H9 (cell line): Measurements from ENCODE around the gene HMOX2. TPM values are rescaled to one million over a fixed set of nuclear protein-coding genes. Genes with fewer than 3 reads are reported as not detected.

Experiments
- DNase-seq: peaks from one replicate; pipeline ENCODE4 v3.0.0-alpha.2; 2017
- H2AFZ ChIP-seq: one replicate; pipeline ENCODE4 v1.6.1; 2013; ENCODE audit warnings: mild to moderate bottlenecking, low read length, control low read depth, moderate library complexity
- H2AK5ac ChIP-seq: 2 replicates; pipeline ENCODE4 v1.6.1; 2013; ENCODE audit warnings: low read length, control low read depth, mixed read lengths; ENCODE audit not compliant: insufficient read length
- H2BK120ac ChIP-seq: one replicate; pipeline ENCODE4 v1.6.1; 2013; ENCODE audit warnings: low read depth, mild to moderate bottlenecking, low read length, control low read depth, inconsistent platforms; ENCODE audit not compliant: poor library complexity, severe bottlenecking
- H2BK12ac ChIP-seq: 2 replicates; pipeline ENCODE4 v1.6.1; 2013; ENCODE audit warnings: low read length, control low read depth, mixed read lengths, low read depth; ENCODE audit not compliant: insufficient read length
- H2BK15ac ChIP-seq: 2 replicates; pipeline ENCODE4 v1.6.1; 2013; ENCODE audit warnings: low read depth, low read length, control low read depth
- H2BK20ac ChIP-seq: one replicate; pipeline ENCODE4 v1.6.1; 2013; ENCODE audit warnings: low read depth, mild to moderate bottlenecking, low read length, control low read depth, inconsistent platforms; ENCODE audit not compliant: poor library complexity, severe bottlenecking
- H2BK5ac ChIP-seq: 2 replicates; pipeline ENCODE4 v1.6.1; 2013; ENCODE audit warnings: low read length, control low read depth, mixed read lengths; ENCODE audit not compliant: insufficient read length
- H3K14ac ChIP-seq: 2 replicates; pipeline ENCODE4 v1.6.1; 2013; ENCODE audit warnings: low read length, control low read depth; ENCODE audit not compliant: insufficient read depth
- H3K18ac ChIP-seq: 2 replicates; pipeline ENCODE4 v1.6.1; 2013; ENCODE audit warnings: low read depth, mild to moderate bottlenecking, mixed read lengths, low read length, control low read depth; ENCODE audit not compliant: insufficient read length
- H3K23ac ChIP-seq: 2 replicates; pipeline ENCODE4 v1.6.1; 2013; ENCODE audit warnings: low read length, control low read depth, mixed read lengths, low read depth; ENCODE audit not compliant: insufficient read length
- H3K23me2 ChIP-seq: 2 replicates; pipeline ENCODE4 v1.6.1; 2013; ENCODE audit warnings: low read depth, mild to moderate bottlenecking, mixed read lengths, low read length, control low read depth; ENCODE audit not compliant: insufficient read length, poor library complexity, severe bottlenecking
- H3K27ac ChIP-seq: 2 replicates; pipeline ENCODE4 v1.5.1; 2013; ENCODE audit warnings: low read length, control low read depth, mixed read lengths, low read depth; ENCODE audit not compliant: insufficient read length
- H3K27me3 ChIP-seq: 2 replicates; pipeline ENCODE4 v1.6.1; 2013; ENCODE audit warnings: low read length, control low read depth, inconsistent platforms; ENCODE audit not compliant: insufficient read depth
- H3K4ac ChIP-seq: 2 replicates; pipeline ENCODE4 v1.6.1; 2013; ENCODE audit warnings: low read depth, mild to moderate bottlenecking, control low read depth, inconsistent platforms, low read length, moderate library complexity
- H3K4me1 ChIP-seq: 2 replicates; pipeline ENCODE4 v1.6.1; 2013; ENCODE audit warnings: low read length, control low read depth, inconsistent platforms; ENCODE audit not compliant: insufficient read depth
- H3K4me2 ChIP-seq: 2 replicates; pipeline ENCODE4 v1.6.1; 2013; ENCODE audit warnings: low read length, control low read depth, mixed read lengths; ENCODE audit not compliant: insufficient read length, insufficient read depth
- H3K56ac ChIP-seq: 2 replicates; pipeline ENCODE4 v1.6.1; 2013; ENCODE audit warnings: low read depth, mild to moderate bottlenecking, mixed read lengths, low read length, control low read depth; ENCODE audit not compliant: insufficient read length
- H3K79me1 ChIP-seq: 2 replicates; pipeline ENCODE4 v1.6.1; 2013; ENCODE audit warnings: low read depth, mild to moderate bottlenecking, moderate library complexity, low read length, control low read depth, inconsistent platforms; ENCODE audit not compliant: insufficient read depth, poor library complexity, severe bottlenecking
- H3K79me2 ChIP-seq: 2 replicates; pipeline ENCODE4 v1.6.1; 2013; ENCODE audit warnings: low read length, control low read depth, inconsistent platforms; ENCODE audit not compliant: insufficient read depth
- H3K9ac ChIP-seq: 2 replicates; pipeline ENCODE4 v1.6.1; 2013; ENCODE audit warnings: low read length, control low read depth, mixed read lengths; ENCODE audit not compliant: insufficient read length; ENCODE audit errors: extremely low read depth
- H3K9me3 ChIP-seq: one replicate; pipeline ENCODE4 v1.6.1; 2013; ENCODE audit warnings: low read depth, low read length, inconsistent platforms; ENCODE audit not compliant: control insufficient read depth
- H3T11ph ChIP-seq: one replicate; pipeline ENCODE4 v1.6.1; 2013; ENCODE audit warnings: mild to moderate bottlenecking, low read length, control low read depth, inconsistent platforms
- H4K20me1 ChIP-seq: one replicate; pipeline ENCODE4 v1.6.1; 2013; ENCODE audit not compliant: control insufficient read depth, insufficient read length, insufficient read depth
- H4K5ac ChIP-seq: 2 replicates; pipeline ENCODE4 v1.6.1; 2013; ENCODE audit warnings: low read depth, mild to moderate bottlenecking, mixed read lengths, low read length, control low read depth; ENCODE audit not compliant: insufficient read length
- H4K8ac ChIP-seq: replicated peaks from 2 replicates; pipeline ENCODE4 v1.6.1; 2013; ENCODE audit warnings: low read length, control low read depth, mixed read lengths, low read depth; ENCODE audit not compliant: insufficient read length
- H4K91ac ChIP-seq: 2 replicates; pipeline ENCODE4 v1.6.1; 2013; ENCODE audit warnings: low read depth, mild to moderate bottlenecking, moderate library complexity, mixed read lengths, low read length, control low read depth; ENCODE audit not compliant: insufficient read length
- H3K27ac Mint-ChIP-seq, 3 experiments: 2 replicates in 2 of 3; 3 replicates in 1 of 3; pipeline ENCODE4 v1.8.0; 2020 to 2021; ENCODE audit warnings: mixed read lengths in 3 of 3, mild to moderate bottlenecking in 1 of 3, moderate library complexity in 1 of 3
- H3K27me3 Mint-ChIP-seq: 2 replicates; pipeline ENCODE4 v1.8.0; 2021; ENCODE audit warnings: low read depth, mild to moderate bottlenecking, moderate library complexity, mixed read lengths
- H3K36me3 Mint-ChIP-seq, 3 experiments: 2 replicates in 2 of 3; 3 replicates in 1 of 3; pipeline ENCODE4 v1.8.0; 2020 to 2021; ENCODE audit warnings: low read depth in 3 of 3, mixed read lengths in 3 of 3; ENCODE audit not compliant: insufficient read depth in 1 of 3
- H3K4me1 Mint-ChIP-seq, 2 experiments: 2 replicates each; pipeline ENCODE4 v1.8.0; 2020; ENCODE audit warnings: mixed read lengths in 2 of 2
- H3K4me3 Mint-ChIP-seq, 2 experiments: 2 replicates in 1 of 2; 3 replicates in 1 of 2; pipeline ENCODE4 v1.8.0; 2020 to 2021; ENCODE audit warnings: mild to moderate bottlenecking in 2 of 2, mixed read lengths in 2 of 2, moderate library complexity in 1 of 2
- H3K9me3 Mint-ChIP-seq, 2 experiments: 2 replicates in 1 of 2; 3 replicates in 1 of 2; pipeline ENCODE4 v1.8.0; 2020; ENCODE audit warnings: mild to moderate bottlenecking in 2 of 2, mixed read lengths in 2 of 2, moderate library complexity in 1 of 2
- CTCF ChIP-seq: fragments of 200-600 bp; sonication (generic); conservative IDR thresholded peaks from 3 replicates; pipeline ENCODE4 v1.8.0; 2021; ENCODE audit warnings: antibody characterized with exemption, mild to moderate bottlenecking
- WGBS: extraction: QIAGEN DNeasy Blood & Tissue Kit; methylation state at CpG from one replicate; pipeline ENCODE4 v1.1.7; 2013; ENCODE audit warnings: missing lambda C conversion rate, low lambda C conversion rate, mixed read lengths; ENCODE audit not compliant: insufficient read length; ENCODE audit errors: extremely low coverage; 5-methylcytosine and 5-hydroxymethylcytosine counted together
- total RNA-seq: library from RNA; stranded (reverse); gene quantifications from 2 replicates; pipeline ENCODE4 v1.2.1, GENCODE V29; 2021

HMOX2 gene
- total RNA-seq, 1 experiment from 2014 or later, result 44.4 TPM

- H4K91ac ChIP-seq, result no peak overlapping the region
- no peak overlapping the region for H3T11ph ChIP-seq
- no peaks in the 10 kb centered on the region for H3K9me3 Mint-ChIP-seq
- H3K27ac ChIP-seq, result no peak overlapping the region
- no peak overlapping the region for H3K4me3 Mint-ChIP-seq
- no peak overlapping the region for H3K4me2 ChIP-seq
- H3K9me3 ChIP-seq, result no peaks in the 10 kb centered on the region
- no peaks in the 10 kb centered on the region for H3K79me2 ChIP-seq
- no peak overlapping the region for H3K56ac ChIP-seq
- no peak overlapping the region for H3K4ac ChIP-seq
- H2BK12ac ChIP-seq, result no peak overlapping the region
- H3K27me3 ChIP-seq, result no peaks in the 10 kb centered on the region
- no peaks in the 10 kb centered on the region for H3K79me1 ChIP-seq
- no peaks in the 10 kb centered on the region for H4K20me1 ChIP-seq
- H3K27ac Mint-ChIP-seq, result no peak overlapping the region; a peak in 1 of 7 replicates
- DNase-seq, result no peak
- H2BK120ac ChIP-seq, result no peak overlapping the region
- H3K23ac ChIP-seq, result no peak overlapping the region
- no peak overlapping the region for H2BK15ac ChIP-seq
- no peak overlapping the region for H2AFZ ChIP-seq
- no peak overlapping the region for H2AK5ac ChIP-seq
- H3K36me3 Mint-ChIP-seq, result peaks cover 0 to 3% (median 0%) of the 10 kb centered on the region in 3 experiments; a peak in 2 of 7 replicates
- TF ChIP-seq CTCF, result no peak
- no peak overlapping the region for H3K9ac ChIP-seq
- no peak overlapping the region for H2BK20ac ChIP-seq
- H3K4me1 Mint-ChIP-seq, result peaks cover 13 to 34% of the 10 kb centered on the region in 2 experiments
- H3K14ac ChIP-seq, result no peak overlapping the region
- WGBS, result no CpG with 5 or more reads among the region's 4 CpGs
- H3K27me3 Mint-ChIP-seq, result no peaks in the 10 kb centered on the region
- no peak overlapping the region for H4K8ac ChIP-seq
- H3K23me2 ChIP-seq, result no peaks in the 10 kb centered on the region
- no peak overlapping the region for H4K5ac ChIP-seq
- no peak overlapping the region for H2BK5ac ChIP-seq
- H3K4me1 ChIP-seq, result no peaks in the 10 kb centered on the region
- no peak overlapping the region for H3K18ac ChIP-seq
These were observed 20.1 kb downstream of the HMOX2 start for GRCh38 chr16:4496305-4496704.
